ENCODE data around the gene TRA2B.

The TRA2B gene

GRCh38 chr3:185950728-185951127, 12.9 kb upstream of the TRA2B start:
- no peak for DNase-seq (ENCODE audit: low read depth)

- no peak for DNase-seq (ENCODE audit: low read depth)
These were observed 11.7 kb upstream of the TRA2B start for GRCh38 chr3:185949515-185949914.

GRCh38 chr3:185948292-185948691, 10.5 kb upstream of the TRA2B start:
- DNase-seq (ENCODE audit: low read depth): no peak

GRCh38 chr3:185943760-185944106, 5.9 kb upstream of the TRA2B start:
- DNase-seq (ENCODE audit: low read depth): no peak

GRCh38 chr3:185942907-185943759, 5.3 kb upstream of the TRA2B start:
- peak; percentile 59 for DNase-seq (ENCODE audit: low read depth)

- no peak for DNase-seq (ENCODE audit: low read depth)
These were observed 4.6 kb upstream of the TRA2B start for GRCh38 chr3:185942396-185942795.

- no peak for DNase-seq (ENCODE audit: low read depth)
These were observed 3.1 kb upstream of the TRA2B start for GRCh38 chr3:185940951-185941350.

GRCh38 chr3:185939721-185940120, 1.9 kb upstream of the TRA2B start:
- no peak for DNase-seq (ENCODE audit: low read depth)

- DNase-seq (ENCODE audit: low read depth): peak; percentile 74
These were observed 763 bp downstream of the TRA2B start for GRCh38 chr3:185936814-185937688.

- no peak for DNase-seq (ENCODE audit: low read depth)
These were observed 1.6 kb downstream of the TRA2B start for GRCh38 chr3:185936273-185936629.

GRCh38 chr3:185935465-185936272, 2.1 kb downstream of the TRA2B start:
- DNase-seq (ENCODE audit: low read depth): no peak

GRCh38 chr3:185934767-185935464, 2.9 kb downstream of the TRA2B start:
- no peak for DNase-seq (ENCODE audit: low read depth)

GRCh38 chr3:185934174-185934557, 3.6 kb downstream of the TRA2B start:
- no peak for DNase-seq (ENCODE audit: low read depth)

GRCh38 chr3:185933374-185934173, 4.2 kb downstream of the TRA2B start:
- DNase-seq (ENCODE audit: low read depth): no peak

- DNase-seq (ENCODE audit: low read depth): no peak
These were observed 5.8 kb downstream of the TRA2B start for GRCh38 chr3:185931777-185932612.

- DNase-seq (ENCODE audit: low read depth): no peak
These were observed 7.3 kb downstream of the TRA2B start for GRCh38 chr3:185930393-185931107.

- no peak for DNase-seq (ENCODE audit: low read depth)
These were observed 8.3 kb downstream of the TRA2B start for GRCh38 chr3:185929192-185930151.

- no peak for DNase-seq (ENCODE audit: low read depth)
These were observed 9.3 kb downstream of the TRA2B start for GRCh38 chr3:185928496-185928895.

Data from stimulated activated CD8-positive, alpha-beta memory T cell treated with anti-CD3 and anti-CD28 coated beads, Interleukin-15, amount 100 ng/mL, for 24 hours (primary cell).